GM21576 (cell line): ENCODE data around the gene POFUT2.
A peak's percentile ranks its signal among the peaks of the same experiment; 100 is the strongest.

Source experiments
- ATAC-seq: cut with Tn5 transposase; IDR thresholded peaks from one replicate; pipeline ENCODE4 v1.9.1; 2021; ENCODE audit warnings: mild to moderate bottlenecking, moderate library complexity; ENCODE audit not compliant: unreplicated experiment

POFUT2 gene

GRCh38 chr21:45287438-45288391, at the start of gene POFUT2:
Gene POFUT2, minus strand, starts transcription at chr21:45287895. Its CDS starts 24 bp downstream, at chr21:45287871.
- peak; percentile 73 for ATAC-seq

GRCh38 chr21:45336870-45337269, 49.2 kb upstream of the POFUT2 start:
- no peak for ATAC-seq

GRCh38 chr21:45336535-45336810, 48.8 kb upstream of the POFUT2 start:
- ATAC-seq, result no peak

GRCh38 chr21:45335761-45336534, 48.3 kb upstream of the POFUT2 start:
- ATAC-seq, result no peak

GRCh38 chr21:45335151-45335760, 47.6 kb upstream of the POFUT2 start:
- ATAC-seq, result no peak

- no peak for ATAC-seq
These were observed 46.9 kb upstream of the POFUT2 start for GRCh38 chr21:45334591-45335081.

- ATAC-seq, result no peak
These were observed 46.4 kb upstream of the POFUT2 start for GRCh38 chr21:45334134-45334533.

GRCh38 chr21:45333583-45334121, 46.0 kb upstream of the POFUT2 start:
- ATAC-seq, result no peak

- no peak for ATAC-seq
These were observed 45.4 kb upstream of the POFUT2 start for GRCh38 chr21:45332981-45333582.

GRCh38 chr21:45332415-45332814, 44.7 kb upstream of the POFUT2 start:
- ATAC-seq, result no peak

GRCh38 chr21:45331531-45332147, 43.9 kb upstream of the POFUT2 start:
- no peak for ATAC-seq

- no peak for ATAC-seq
These were observed 43.2 kb upstream of the POFUT2 start for GRCh38 chr21:45330851-45331261.

- ATAC-seq, result no peak
These were observed 42.5 kb upstream of the POFUT2 start for GRCh38 chr21:45330075-45330781.

GRCh38 chr21:45329261-45330074, 41.8 kb upstream of the POFUT2 start:
- no peak for ATAC-seq

GRCh38 chr21:45328198-45329091, 40.8 kb upstream of the POFUT2 start:
- ATAC-seq, result no peak

GRCh38 chr21:45327441-45328197, 39.9 kb upstream of the POFUT2 start:
- ATAC-seq, result no peak

GRCh38 chr21:45326891-45327440, 39.3 kb upstream of the POFUT2 start:
- ATAC-seq, result no peak
